Kidney epithelial cell (primary cell): ENCODE measurements around the gene CAPS. TPM values are rescaled to one million over a fixed set of nuclear protein-coding genes. Genes with fewer than 3 reads are reported as not detected.
A peak's percentile ranks its signal among the peaks of the same experiment; 100 is the strongest.

Experiments used
- DNase-seq: peaks from one replicate; pipeline ENCODE4 v3.0.0-alpha.2; 2010; ENCODE audit warnings: low read depth
- H3K27me3 ChIP-seq: 2 replicates; pipeline ENCODE4 v1.6.0; 2011; ENCODE audit warnings: low read length; ENCODE audit not compliant: control insufficient read depth, insufficient read depth
- H3K36me3 ChIP-seq: 2 replicates; pipeline ENCODE4 v1.5.1; 2011; ENCODE audit warnings: low read length; ENCODE audit not compliant: control insufficient read depth, insufficient read depth
- H3K4me3 ChIP-seq: 2 replicates; pipeline ENCODE4 v1.5.1; 2011; ENCODE audit warnings: low read depth, mild to moderate bottlenecking, control low read depth, low read length
- total RNA-seq: library from RNA; depleted of rRNA; stranded (reverse); fragments of >200 nt; gene quantifications from 2 replicates; pipeline ENCODE4 v1.2.3, GENCODE V29; 2015
- TF ChIP-seq, protein P1 (sequence below): IDR thresholded peaks from 2 replicates; pipeline ENCODE4 v1.5.1; 2011; ENCODE audit warnings: mild to moderate bottlenecking, moderate library complexity, low read length, control low read depth, inconsistent platforms; ENCODE audit not compliant: insufficient read depth, poor library complexity, severe bottlenecking

CAPS gene
- total RNA-seq, 1 donor from 2014 or later: 2.3 TPM

- Histone ChIP-seq H3K36me3 (no peaks in the 10 kb centered on the region), H3K4me3 (no peak overlapping the region), H3K27me3 (peaks cover 18% of the 10 kb centered on the region)
- TF ChIP-seq, protein P1, sequence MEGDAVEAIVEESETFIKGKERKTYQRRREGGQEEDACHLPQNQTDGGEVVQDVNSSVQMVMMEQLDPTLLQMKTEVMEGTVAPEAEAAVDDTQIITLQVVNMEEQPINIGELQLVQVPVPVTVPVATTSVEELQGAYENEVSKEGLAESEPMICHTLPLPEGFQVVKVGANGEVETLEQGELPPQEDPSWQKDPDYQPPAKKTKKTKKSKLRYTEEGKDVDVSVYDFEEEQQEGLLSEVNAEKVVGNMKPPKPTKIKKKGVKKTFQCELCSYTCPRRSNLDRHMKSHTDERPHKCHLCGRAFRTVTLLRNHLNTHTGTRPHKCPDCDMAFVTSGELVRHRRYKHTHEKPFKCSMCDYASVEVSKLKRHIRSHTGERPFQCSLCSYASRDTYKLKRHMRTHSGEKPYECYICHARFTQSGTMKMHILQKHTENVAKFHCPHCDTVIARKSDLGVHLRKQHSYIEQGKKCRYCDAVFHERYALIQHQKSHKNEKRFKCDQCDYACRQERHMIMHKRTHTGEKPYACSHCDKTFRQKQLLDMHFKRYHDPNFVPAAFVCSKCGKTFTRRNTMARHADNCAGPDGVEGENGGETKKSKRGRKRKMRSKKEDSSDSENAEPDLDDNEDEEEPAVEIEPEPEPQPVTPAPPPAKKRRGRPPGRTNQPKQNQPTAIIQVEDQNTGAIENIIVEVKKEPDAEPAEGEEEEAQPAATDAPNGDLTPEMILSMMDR: no peak
- no peak for DNase-seq
Measured at GRCh38 chr19:5891572-5891937, 22.5 kb upstream of the CAPS start.

DNA sequence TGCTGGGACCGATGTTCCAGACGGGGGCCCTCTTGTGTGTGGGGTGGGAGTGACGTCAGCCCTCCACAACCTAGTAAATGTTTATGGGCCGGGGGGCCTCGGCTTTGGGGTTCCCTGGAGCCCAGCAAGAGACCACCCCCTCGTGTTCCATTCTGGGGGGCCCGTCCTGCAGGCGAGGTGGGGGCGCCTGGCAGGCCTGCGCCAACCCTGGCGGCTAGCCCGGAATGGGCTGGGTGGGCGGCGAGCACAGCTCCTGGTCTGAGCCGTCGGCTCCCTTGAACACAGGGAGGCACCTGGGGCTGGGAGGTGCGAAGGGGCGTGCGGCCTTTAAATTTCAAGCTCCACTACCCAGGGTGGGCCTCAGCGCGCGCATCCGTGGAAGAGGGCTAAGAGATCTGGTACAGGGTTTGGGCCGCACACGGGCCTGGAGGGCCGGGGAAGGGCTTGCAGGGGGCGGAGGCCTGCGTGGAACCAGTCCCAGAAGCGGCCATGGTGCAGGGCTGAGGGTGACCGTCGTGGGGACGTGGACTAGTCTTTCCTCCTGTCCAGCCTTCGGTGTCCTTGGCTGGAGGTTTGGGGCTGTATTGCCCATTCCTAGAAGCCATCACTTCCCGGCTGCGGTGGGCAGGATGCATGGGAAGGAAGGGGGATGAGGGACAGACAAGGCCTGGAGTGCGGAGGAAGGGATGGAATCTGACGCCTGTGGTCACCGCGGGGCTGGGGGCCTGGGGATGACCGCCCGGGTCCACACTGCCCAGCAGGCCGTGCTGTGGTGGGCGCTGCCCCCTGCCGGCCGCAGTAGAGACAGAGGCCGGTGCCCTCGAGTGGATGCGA, 21.9 kb upstream of the CAPS start:
- Histone ChIP-seq H3K36me3 (no peaks in the 10 kb centered on the region), H3K27me3 (peaks cover 18% of the 10 kb centered on the region), H3K4me3 (no peak overlapping the region)
- TF ChIP-seq, protein P1: peak; percentile 91
- no peak for DNase-seq

DNA sequence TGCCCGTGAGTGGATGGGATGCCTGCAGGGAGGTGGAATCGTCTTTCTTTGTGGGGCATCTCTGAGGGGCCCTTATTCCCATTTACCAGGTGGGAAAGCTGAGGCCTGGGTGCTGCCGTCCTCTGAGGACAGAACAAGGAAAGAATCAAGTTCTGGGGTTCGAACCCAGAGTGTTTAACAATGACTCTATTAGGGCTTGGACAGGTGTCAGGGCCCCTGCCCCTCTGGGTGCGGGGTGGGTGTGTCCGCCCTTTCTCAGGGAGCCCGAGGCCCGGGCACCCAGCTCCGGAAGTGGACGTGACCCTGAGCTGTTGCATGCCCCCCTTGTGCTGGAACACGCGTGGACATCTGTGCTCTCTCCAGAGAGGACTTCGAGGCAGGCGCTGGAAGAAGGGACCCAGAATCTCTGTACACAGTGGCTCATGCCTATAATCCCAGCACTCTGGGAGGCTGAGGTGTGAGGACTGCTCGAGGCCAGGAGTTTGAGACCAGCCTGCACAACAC, 21.2 kb upstream of the CAPS start:
- DNase-seq: no peak
- Histone ChIP-seq H3K36me3 (no peaks in the 10 kb centered on the region), H3K4me3 (no peak overlapping the region), H3K27me3 (peaks cover 18% of the 10 kb centered on the region)
- TF ChIP-seq, protein P1: no peak

DNA sequence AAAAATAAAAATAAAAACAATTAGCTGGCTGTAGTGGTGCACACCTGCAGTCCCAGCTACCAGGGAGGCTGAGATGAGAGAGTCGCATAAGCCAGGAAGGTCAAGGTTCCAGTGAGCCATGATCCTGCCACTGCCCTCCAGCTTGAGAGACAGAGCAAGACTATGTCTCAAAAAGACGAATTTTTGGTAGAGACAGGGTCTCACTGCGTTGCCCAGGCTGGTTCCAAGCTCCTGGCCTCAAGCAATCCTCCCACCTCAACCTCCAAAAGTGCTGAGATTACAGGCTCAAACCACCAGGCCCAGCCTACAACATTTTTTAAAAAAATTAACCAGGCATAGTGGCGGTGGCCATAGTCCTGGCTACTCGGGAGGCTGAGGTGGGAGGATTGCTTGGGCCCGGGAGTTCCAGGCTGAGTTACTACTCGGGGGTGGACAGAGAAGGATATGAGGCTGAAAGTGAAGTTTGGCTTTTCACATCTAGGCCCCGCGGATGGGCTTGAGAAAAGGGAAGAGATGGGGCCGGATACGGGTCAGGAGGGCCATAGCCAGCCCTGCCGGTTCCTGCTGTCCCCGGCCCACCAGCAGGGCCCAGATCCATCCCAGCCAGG, 20.7 kb upstream of the CAPS start:
- Histone ChIP-seq H3K27me3 (peaks cover 18% of the 10 kb centered on the region), H3K36me3 (no peaks in the 10 kb centered on the region), H3K4me3 (no peak overlapping the region)
- TF ChIP-seq, protein P1: no peak
- no peak for DNase-seq

DNA sequence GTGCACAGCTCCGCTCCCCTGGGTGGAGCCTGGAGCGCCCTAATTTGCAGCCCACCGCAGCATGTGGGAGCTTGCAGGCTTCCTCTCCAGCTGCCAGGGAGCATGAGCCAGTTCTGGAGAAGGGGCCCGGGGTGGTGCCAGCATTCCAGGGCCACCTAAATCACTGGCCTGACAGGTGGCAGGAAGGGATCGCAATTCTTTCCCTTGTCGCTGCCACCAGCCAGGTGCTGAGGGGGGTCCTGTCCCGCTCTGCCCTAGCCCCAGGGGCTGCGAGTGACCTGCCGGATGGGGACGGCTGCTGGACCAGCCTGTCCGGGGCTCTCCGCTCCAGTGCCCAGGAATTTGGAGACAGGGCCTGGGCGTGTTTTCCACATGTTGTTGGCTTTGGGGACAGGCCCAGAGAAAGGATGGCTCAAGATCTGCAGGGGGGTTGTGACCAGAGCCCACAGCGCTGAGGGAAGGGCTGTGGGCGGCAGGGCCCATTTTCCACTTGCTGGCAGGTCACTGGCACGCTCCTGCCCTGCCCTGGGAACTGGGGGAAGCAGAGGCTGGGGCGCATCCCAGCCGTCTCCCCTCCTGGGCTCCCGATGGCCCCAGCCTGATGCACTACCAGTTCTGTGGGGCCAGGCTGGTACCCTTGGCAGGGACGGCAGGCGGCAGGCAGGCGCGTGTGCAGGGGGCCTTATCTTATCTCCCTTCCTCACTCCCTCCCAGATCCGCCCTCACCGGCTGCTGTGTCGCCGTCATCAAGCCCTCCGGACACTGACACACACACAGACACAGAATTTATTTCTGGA, 19.9 kb upstream of the CAPS start:
- no peak for DNase-seq
- peaks cover 18% of the 10 kb centered on the region for H3K27me3 ChIP-seq
- H3K36me3 ChIP-seq: no peaks in the 10 kb centered on the region
- TF ChIP-seq, protein P1: no peak
- no peak overlapping the region for H3K4me3 ChIP-seq
